ENCODE measurements around the gene GIPC1. TPM values are rescaled to one million over a fixed set of nuclear protein-coding genes. Genes with fewer than 3 reads are reported as not detected.

The GIPC1 gene
- total RNA-seq, 2 experiments from 2014 or later: 17.3 to 19.6 TPM

GRCh38 chr19:14476327-14476672 is 19.6 kb downstream of the GIPC1 start:
- DNase-seq (no peak), ATAC-seq (no peak)
- no peak for TF ChIP-seq CTCF (IDR thresholded peaks at IDR 0.05)
- POLR2A ChIA-PET: no interaction called here
- no peaks in the 10 kb centered on the region for H3K9me3 Mint-ChIP-seq
- H3K4me1 Mint-ChIP-seq (ENCODE audit: low read depth): peaks cover 36% of the 10 kb centered on the region
- no peak overlapping the region for H3K4me3 Mint-ChIP-seq
- intact Hi-C loops (cut with micrococcal nuclease): loop anchor here (5.0 kb wide), 1 partner anchor 44 kb away; the partner anchor contains the start of gene PKN1
- CTCF ChIA-PET: interaction anchor here (2.3 kb wide), 1 partner anchor 45 kb away, joined by 11 read pairs; no protein-coding TSS in a partner anchor
- H3K27ac Mint-ChIP-seq: no peak overlapping the region
- H3K36me3 Mint-ChIP-seq (ENCODE audit: low read depth): peaks cover 1% of the 10 kb centered on the region
- H3K27me3 Mint-ChIP-seq: peaks cover 15% of the 10 kb centered on the region

GRCh38 chr19:14475251-14476073 is 20.5 kb downstream of the GIPC1 start, which contains the start of gene PTGER1:
TSS of gene PTGER1 (minus strand) at chr19:14475354. CDS start at chr19:14474320, 1,034 bp downstream.
- ATAC-seq (peak; percentile 81), DNase-seq (peak; percentile 83)
- no peaks in the 10 kb centered on the region for H3K9me3 Mint-ChIP-seq
- peak within 1 kb of the TSS; percentile 46 for H3K27ac Mint-ChIP-seq
- peaks cover 34% of the 10 kb centered on the region for H3K4me1 Mint-ChIP-seq (ENCODE audit: low read depth)
- POLR2A ChIA-PET: interaction anchor here (0.6 to 0.9 kb wide), 2 partner anchors 58 to 1756 kb away, joined by 4 read pairs; no protein-coding TSS in a partner anchor
- peak; percentile 48 for TF ChIP-seq CTCF (IDR thresholded peaks at IDR 0.05)
- CTCF ChIA-PET: interaction anchor here (0.8 to 2.3 kb wide), 3 partner anchors 44 to 401 kb away, joined by 3 to 11 read pairs (median 4); partner anchors contain the start of gene ASF1B
- intact Hi-C loops (cut with micrococcal nuclease): loop anchor here (5.0 kb wide), 1 partner anchor 43 kb away; the partner anchor contains the start of gene PKN1
- H3K27me3 Mint-ChIP-seq: peaks cover 15% of the 10 kb centered on the region
- peak within 1 kb of the TSS; percentile 42 for H3K4me3 Mint-ChIP-seq
- H3K36me3 Mint-ChIP-seq (ENCODE audit: low read depth): peaks cover 1% of the 10 kb centered on the region

- DNase-seq (no peak), ATAC-seq (no peak)
- peaks cover 34% of the 10 kb centered on the region for H3K4me1 Mint-ChIP-seq (ENCODE audit: low read depth)
- intact Hi-C loops (cut with micrococcal nuclease): loop anchor here (5.0 kb wide), 1 partner anchor 43 kb away; the partner anchor contains the start of gene PKN1
- peaks cover 1% of the 10 kb centered on the region for H3K36me3 Mint-ChIP-seq (ENCODE audit: low read depth)
- H3K4me3 Mint-ChIP-seq: peak overlapping the region; percentile 42
- CTCF ChIA-PET: interaction anchor here (0.8 to 2.3 kb wide), 3 partner anchors 43 to 401 kb away, joined by 3 to 11 read pairs (median 4); partner anchors contain the start of gene ASF1B
- H3K9me3 Mint-ChIP-seq: no peaks in the 10 kb centered on the region
- POLR2A ChIA-PET: interaction anchor here (0.9 kb wide), 1 partner anchor 57 kb away, joined by 4 read pairs; no protein-coding TSS in a partner anchor
- H3K27ac Mint-ChIP-seq: no peak overlapping the region
- peaks cover 15% of the 10 kb centered on the region for H3K27me3 Mint-ChIP-seq
- no peak for TF ChIP-seq CTCF (IDR thresholded peaks at IDR 0.05)
Measured at GRCh38 chr19:14474827-14475226, 21.1 kb downstream of the GIPC1 start.

GRCh38 chr19:14473978-14474578 is 21.8 kb downstream of the GIPC1 start:
- H3K9me3 Mint-ChIP-seq: no peaks in the 10 kb centered on the region
- peaks cover 34% of the 10 kb centered on the region for H3K4me1 Mint-ChIP-seq (ENCODE audit: low read depth)
- ATAC-seq (no peak), DNase-seq (no peak)
- no peak for TF ChIP-seq CTCF (IDR thresholded peaks at IDR 0.05)
- CTCF ChIA-PET: interaction anchor here (2.3 kb wide), 1 partner anchor 42 kb away, joined by 11 read pairs; no protein-coding TSS in a partner anchor
- H3K27me3 Mint-ChIP-seq: peaks cover 15% of the 10 kb centered on the region
- H3K36me3 Mint-ChIP-seq (ENCODE audit: low read depth): peaks cover 4% of the 10 kb centered on the region
- POLR2A ChIA-PET: no interaction called here
- H3K4me3 Mint-ChIP-seq: no peak overlapping the region
- intact Hi-C loops (cut with micrococcal nuclease): no loop called here
- no peak overlapping the region for H3K27ac Mint-ChIP-seq

All from activated CD8-positive, alpha-beta T cell treated with anti-CD3 and anti-CD28 coated beads for 36 hours (primary cell).